Choroid plexus epithelial cell (primary cell): ENCODE data around the gene MICAL3.

ENCODE experiments used
- DNase-seq: peaks from one replicate; pipeline ENCODE4 v3.0.0-alpha.2; 2010; ENCODE audit warnings: low read depth
- H3K4me3 ChIP-seq: 2 replicates; pipeline ENCODE4 v1.5.1; 2011; ENCODE audit warnings: low read depth, mild to moderate bottlenecking, control low read depth, low read length, moderate library complexity
- TF ChIP-seq, protein P1 (sequence below): conservative IDR thresholded peaks from 2 replicates; pipeline ENCODE4 v1.5.1; 2011; ENCODE audit warnings: low read depth, mild to moderate bottlenecking, control low read depth, inconsistent platforms, low read length, moderate library complexity

MICAL3 gene

DNA sequence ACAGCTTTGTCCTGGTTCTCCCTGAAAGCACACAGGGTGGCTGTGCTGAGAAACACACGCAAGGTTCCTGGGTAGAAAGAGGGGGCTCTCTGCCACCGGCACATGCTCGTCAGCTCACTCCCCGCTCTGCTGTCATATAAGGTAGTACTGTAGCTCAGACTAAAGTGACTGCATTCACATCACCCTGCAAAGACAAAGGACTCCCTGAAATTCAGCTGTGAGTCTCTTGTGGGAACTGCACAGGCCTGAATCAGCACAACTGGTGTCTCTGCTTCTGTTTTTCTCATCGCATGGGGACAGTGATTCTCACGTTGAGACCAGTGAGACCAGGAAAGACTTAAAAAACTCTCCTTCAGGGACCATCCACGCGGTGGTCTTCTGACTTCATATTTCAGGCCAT lies 126.0 kb downstream of the MICAL3 start:
- no peak for DNase-seq
- no peak overlapping the region for H3K4me3 ChIP-seq
- TF ChIP-seq, protein P1, sequence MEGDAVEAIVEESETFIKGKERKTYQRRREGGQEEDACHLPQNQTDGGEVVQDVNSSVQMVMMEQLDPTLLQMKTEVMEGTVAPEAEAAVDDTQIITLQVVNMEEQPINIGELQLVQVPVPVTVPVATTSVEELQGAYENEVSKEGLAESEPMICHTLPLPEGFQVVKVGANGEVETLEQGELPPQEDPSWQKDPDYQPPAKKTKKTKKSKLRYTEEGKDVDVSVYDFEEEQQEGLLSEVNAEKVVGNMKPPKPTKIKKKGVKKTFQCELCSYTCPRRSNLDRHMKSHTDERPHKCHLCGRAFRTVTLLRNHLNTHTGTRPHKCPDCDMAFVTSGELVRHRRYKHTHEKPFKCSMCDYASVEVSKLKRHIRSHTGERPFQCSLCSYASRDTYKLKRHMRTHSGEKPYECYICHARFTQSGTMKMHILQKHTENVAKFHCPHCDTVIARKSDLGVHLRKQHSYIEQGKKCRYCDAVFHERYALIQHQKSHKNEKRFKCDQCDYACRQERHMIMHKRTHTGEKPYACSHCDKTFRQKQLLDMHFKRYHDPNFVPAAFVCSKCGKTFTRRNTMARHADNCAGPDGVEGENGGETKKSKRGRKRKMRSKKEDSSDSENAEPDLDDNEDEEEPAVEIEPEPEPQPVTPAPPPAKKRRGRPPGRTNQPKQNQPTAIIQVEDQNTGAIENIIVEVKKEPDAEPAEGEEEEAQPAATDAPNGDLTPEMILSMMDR, result no peak

- DNase-seq, result no peak
- H3K4me3 ChIP-seq, result no peak overlapping the region
- TF ChIP-seq, protein P1, result no peak
Observed at GRCh38 chr22:17897858-17898257, 126.5 kb downstream of the MICAL3 start.

- DNase-seq, result no peak
- TF ChIP-seq, protein P1, result no peak
- no peak overlapping the region for H3K4me3 ChIP-seq
Observed at GRCh38 chr22:17897426-17897825, 126.9 kb downstream of the MICAL3 start.

- peak; percentile 26 for DNase-seq
- TF ChIP-seq, protein P1, result peak; percentile 63
- H3K4me3 ChIP-seq, result no peak overlapping the region
Observed at GRCh38 chr22:17896586-17896985, 127.8 kb downstream of the MICAL3 start.

DNA sequence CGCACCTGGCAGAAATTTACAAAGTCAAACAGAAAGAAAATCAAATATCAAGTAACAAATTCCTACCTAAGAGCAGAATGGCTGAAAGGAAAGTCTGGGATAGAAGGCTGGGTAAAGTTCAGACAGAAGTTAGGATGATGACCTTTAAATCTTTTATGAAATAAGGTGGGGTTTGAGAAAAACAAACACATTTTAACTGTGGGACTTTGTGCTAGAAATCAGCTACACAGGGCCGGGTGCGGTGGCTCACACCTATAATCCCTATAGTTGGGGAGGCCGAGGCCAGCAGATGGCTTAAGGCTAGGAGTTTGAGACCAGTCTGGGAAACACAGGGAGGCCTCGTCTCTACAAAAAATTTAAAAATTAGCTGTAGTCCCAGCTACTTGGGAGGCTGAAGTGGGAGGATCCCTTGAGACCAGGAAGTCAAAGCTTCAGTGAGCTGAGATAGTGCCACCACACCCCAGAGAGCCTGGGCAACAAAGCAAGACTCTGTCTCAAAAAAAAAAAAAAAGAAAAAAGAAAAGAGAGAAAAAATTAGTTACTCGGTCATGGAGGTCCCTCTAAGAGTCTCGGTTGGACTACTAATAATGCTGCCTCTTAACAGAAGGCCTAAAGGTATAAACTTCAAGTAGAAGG lies 130.3 kb downstream of the MICAL3 start:
- H3K4me3 ChIP-seq, result no peak overlapping the region
- TF ChIP-seq, protein P1, result no peak
- DNase-seq, result no peak

- DNase-seq, result no peak
- H3K4me3 ChIP-seq, result no peak overlapping the region
- TF ChIP-seq, protein P1, result no peak
Observed at GRCh38 chr22:17892376-17892775, 132.0 kb downstream of the MICAL3 start.

- no peak overlapping the region for H3K4me3 ChIP-seq
- TF ChIP-seq, protein P1, result peak; percentile 50
- DNase-seq, result no peak
Observed at GRCh38 chr22:17891481-17892167, 132.7 kb downstream of the MICAL3 start.
